NCI-H2081 treated with DMSO at 0.1 percent for 48 hours (cell line): ENCODE measurements around the gene PAOX.

ENCODE experiments used
- DNase-seq: peaks from one replicate; lab custom pipeline; 2025; lab: John Stamatoyannopoulos, UW

PAOX gene

DNA sequence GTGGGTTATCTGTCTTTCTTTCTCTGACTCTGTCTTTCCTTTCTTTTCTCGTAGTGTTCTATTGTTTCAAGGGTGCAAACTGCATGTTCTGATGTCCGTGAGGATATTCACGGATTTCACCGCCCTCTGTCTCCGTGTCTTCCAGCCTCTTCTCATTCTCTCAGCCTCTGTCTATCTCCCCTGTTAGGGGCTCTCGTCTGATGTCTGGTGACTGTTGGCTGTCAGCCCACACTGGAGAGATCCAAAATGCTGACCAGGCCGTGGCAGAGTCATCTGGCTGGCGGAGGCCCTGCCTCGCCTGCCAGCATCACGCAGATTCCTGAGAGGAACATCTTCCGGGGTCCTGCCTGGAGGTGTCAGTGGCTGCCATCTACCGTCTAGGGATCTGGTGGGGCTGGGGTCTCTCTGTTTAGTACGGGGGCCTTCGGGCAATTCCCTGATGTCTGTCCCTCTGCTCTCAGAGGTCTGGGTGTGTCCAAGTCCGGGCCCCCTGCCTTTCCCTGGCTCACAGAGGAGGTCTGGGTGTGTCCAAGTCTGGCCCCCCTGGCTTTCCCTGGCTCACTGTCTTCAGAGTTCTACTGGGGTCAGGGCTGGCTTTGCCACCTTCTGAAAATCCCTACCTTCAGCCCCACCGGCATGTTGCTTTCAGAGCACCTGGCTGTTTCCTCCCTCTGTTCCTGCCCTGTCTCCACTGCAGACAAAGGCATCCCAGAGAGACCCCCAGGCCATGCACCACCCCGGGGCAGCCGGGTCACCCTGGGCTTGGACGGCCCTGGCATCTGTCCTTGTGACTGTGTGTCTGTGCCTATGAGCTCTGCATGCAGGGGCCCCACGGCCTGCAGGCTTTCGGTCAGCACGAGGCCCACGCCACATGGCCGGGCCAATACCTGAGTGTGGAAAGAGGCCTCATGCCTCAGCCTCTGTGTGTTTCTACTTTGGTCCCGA lies 60.7 kb downstream of the PAOX start:
- DNase-seq: no peak

DNA sequence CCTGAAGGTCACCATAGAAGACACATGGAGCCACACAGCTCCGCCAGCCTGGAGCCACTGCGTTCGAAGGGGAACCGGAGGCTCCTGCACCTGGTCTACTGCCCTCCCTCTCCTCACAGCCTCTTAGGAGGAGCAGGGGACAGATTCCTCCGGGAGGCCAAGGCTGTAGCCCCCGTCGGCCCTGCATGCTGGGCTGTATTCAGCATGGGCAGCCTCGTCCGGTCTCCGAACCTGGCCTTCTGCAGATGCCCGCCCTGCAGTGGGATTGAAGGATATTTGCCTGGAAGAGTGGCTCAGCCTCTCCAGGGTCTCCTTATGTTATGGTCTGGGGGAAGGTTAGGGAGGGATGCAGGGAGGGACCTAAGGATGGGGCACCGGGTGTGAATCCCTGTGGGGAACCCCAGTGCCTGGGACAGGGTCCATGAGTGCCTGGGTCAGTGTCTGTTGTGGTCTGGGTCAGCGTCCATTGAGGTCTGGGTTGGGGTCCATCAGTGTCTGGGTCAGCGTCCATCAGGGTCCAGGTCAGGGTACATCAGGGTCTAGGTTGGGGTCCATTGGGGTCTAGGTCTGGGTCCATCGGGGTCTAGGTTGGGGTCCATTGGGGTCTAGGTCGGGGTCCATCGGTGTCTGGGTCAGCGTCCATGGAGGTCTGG lies 61.7 kb downstream of the PAOX start:
- no peak for DNase-seq
